Ascending aorta (tissue), 2 donors: Measurements from ENCODE around the gene CDC123. TPM values are rescaled to one million over a fixed set of nuclear protein-coding genes. Genes with fewer than 3 reads are reported as not detected.

Experiments
- DNase-seq, 2 donors: peaks; one replicate each; pipeline ENCODE4 v3.0.0-alpha.2; 2019; ENCODE audit warnings: low spot score in 2 of 2
- H3K27ac ChIP-seq, 2 donors: fragments of 200-600 bp; sonication (generic); one replicate each; pipeline ENCODE4 v1.5.1; 2016 to 2017; ENCODE audit warnings: mild to moderate bottlenecking in 1 of 2
- H3K27me3 ChIP-seq: fragments of 200-600 bp; sonication (generic); one replicate; pipeline ENCODE4 v1.5.1; 2017
- H3K36me3 ChIP-seq, 2 donors: fragments of 200-600 bp; sonication (generic); one replicate each; pipeline ENCODE4 v1.5.1; 2016
- H3K4me1 ChIP-seq, 2 donors: fragments of 200-600 bp; sonication (generic); one replicate each; pipeline ENCODE4 v1.5.1; 2016 to 2017; ENCODE audit warnings: mild to moderate bottlenecking in 1 of 2
- H3K4me3 ChIP-seq, 2 donors: fragments of 200-600 bp; sonication (generic); one replicate each; pipeline ENCODE4 v1.5.1; 2016 to 2017; ENCODE audit warnings: mild to moderate bottlenecking in 1 of 2
- H3K9me3 ChIP-seq, 2 donors: fragments of 200-600 bp; sonication (generic); one replicate each; pipeline ENCODE4 v1.5.1; 2016
- intact Hi-C: fragments of 100-400 bp; cut with DNase I; formaldehyde crosslinking; loops from one replicate; pipeline ENCODE4 v1.15.1; 2023
- total RNA-seq: library from RNA; depleted of rRNA; stranded (reverse); fragments of >200 nt; gene quantifications from one replicate; pipeline ENCODE4 v1.1.0, GENCODE V29; 2016
- TF ChIP-seq, protein P1 (sequence below), 3 experiments: fragments of 200-600 bp in 2 of 3; fragments of 450-650 bp in 1 of 3; sonication (generic) in 2 of 3; IDR thresholded peaks; one replicate each; pipeline ENCODE4 v1.5.1; 2016 to 2019; ENCODE audit warnings: antibody characterized with exemption in 3 of 3, mild to moderate bottlenecking in 1 of 3, moderate library complexity in 1 of 3

The CDC123 gene
- total RNA-seq, 1 donor from 2014 or later: 33.2 TPM

GRCh38 chr10:12177642-12178041 lies 18.3 kb upstream of the CDC123 start:
- no peaks in the 10 kb centered on the region for H3K27me3 ChIP-seq
- peaks cover 49 to 84% of the 10 kb centered on the region in 2 donors for H3K36me3 ChIP-seq
- no peaks in the 10 kb centered on the region for H3K4me1 ChIP-seq
- no peak overlapping the region for H3K27ac ChIP-seq
- TF ChIP-seq, protein P1, sequence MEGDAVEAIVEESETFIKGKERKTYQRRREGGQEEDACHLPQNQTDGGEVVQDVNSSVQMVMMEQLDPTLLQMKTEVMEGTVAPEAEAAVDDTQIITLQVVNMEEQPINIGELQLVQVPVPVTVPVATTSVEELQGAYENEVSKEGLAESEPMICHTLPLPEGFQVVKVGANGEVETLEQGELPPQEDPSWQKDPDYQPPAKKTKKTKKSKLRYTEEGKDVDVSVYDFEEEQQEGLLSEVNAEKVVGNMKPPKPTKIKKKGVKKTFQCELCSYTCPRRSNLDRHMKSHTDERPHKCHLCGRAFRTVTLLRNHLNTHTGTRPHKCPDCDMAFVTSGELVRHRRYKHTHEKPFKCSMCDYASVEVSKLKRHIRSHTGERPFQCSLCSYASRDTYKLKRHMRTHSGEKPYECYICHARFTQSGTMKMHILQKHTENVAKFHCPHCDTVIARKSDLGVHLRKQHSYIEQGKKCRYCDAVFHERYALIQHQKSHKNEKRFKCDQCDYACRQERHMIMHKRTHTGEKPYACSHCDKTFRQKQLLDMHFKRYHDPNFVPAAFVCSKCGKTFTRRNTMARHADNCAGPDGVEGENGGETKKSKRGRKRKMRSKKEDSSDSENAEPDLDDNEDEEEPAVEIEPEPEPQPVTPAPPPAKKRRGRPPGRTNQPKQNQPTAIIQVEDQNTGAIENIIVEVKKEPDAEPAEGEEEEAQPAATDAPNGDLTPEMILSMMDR (IDR thresholded peaks at IDR 0.05): no peak
- no peak overlapping the region for H3K4me3 ChIP-seq
- intact Hi-C loops: no loop called here
- no peak for DNase-seq
- H3K9me3 ChIP-seq: no peaks in the 10 kb centered on the region

- Histone ChIP-seq H3K36me3 (peaks cover 32 to 73% of the 10 kb centered on the region in 2 donors), H3K4me1 (no peaks in the 10 kb centered on the region), H3K4me3 (no peak overlapping the region), H3K27ac (no peak overlapping the region), H3K9me3 (no peaks in the 10 kb centered on the region), H3K27me3 (no peaks in the 10 kb centered on the region)
- DNase-seq: no peak
- TF ChIP-seq, protein P1 (IDR thresholded peaks at IDR 0.05): no peak
- intact Hi-C loops: no loop called here
Measured at GRCh38 chr10:12179606-12180170, 16.3 kb upstream of the CDC123 start.

- Histone ChIP-seq H3K4me3 (no peak overlapping the region), H3K27me3 (no peaks in the 10 kb centered on the region), H3K36me3 (peaks cover 31 to 73% of the 10 kb centered on the region in 2 donors), H3K4me1 (no peaks in the 10 kb centered on the region), H3K9me3 (no peaks in the 10 kb centered on the region), H3K27ac (no peak overlapping the region)
- intact Hi-C loops: no loop called here
- TF ChIP-seq, protein P1 (IDR thresholded peaks at IDR 0.05): no peak
- no peak for DNase-seq
Measured at GRCh38 chr10:12180221-12180974, 15.6 kb upstream of the CDC123 start.

GRCh38 chr10:12181065-12181775 lies 14.8 kb upstream of the CDC123 start:
- Histone ChIP-seq H3K4me3 (no peak overlapping the region), H3K27ac (no peak overlapping the region), H3K4me1 (no peaks in the 10 kb centered on the region), H3K36me3 (peaks cover 37 to 70% of the 10 kb centered on the region in 2 donors), H3K9me3 (no peaks in the 10 kb centered on the region), H3K27me3 (no peaks in the 10 kb centered on the region)
- TF ChIP-seq, protein P1 (IDR thresholded peaks at IDR 0.05): no peak
- DNase-seq: no peak
- intact Hi-C loops: no loop called here

DNA sequence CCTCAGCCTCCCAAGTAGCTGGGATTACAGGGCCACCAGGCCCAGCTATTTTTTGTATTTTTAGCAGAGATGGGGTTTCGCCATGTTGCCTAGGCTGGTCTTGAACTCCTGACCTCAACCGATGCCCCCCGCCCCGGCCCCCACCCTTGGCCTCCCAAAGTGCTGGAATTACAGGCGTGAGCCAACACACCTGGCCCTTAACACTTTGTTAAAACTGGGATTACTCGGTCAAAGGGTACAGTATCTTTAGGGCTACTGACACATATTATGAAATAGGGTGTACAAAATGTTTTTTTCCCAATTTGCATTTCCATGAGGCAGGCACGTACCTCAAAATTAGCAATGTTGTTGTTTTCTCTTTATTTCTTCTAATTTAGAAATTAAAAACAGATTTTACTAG lies 11.8 kb upstream of the CDC123 start:
- TF ChIP-seq, protein P1 (IDR thresholded peaks at IDR 0.05): no peak

More for the DNA sequence above, 11.8 kb upstream of the CDC123 start:
- intact Hi-C loops: no loop called here
- DNase-seq: no peak
- Histone ChIP-seq H3K9me3 (no peaks in the 10 kb centered on the region), H3K4me3 (no peak overlapping the region), H3K27ac (no peak overlapping the region), H3K4me1 (no peaks in the 10 kb centered on the region), H3K27me3 (no peaks in the 10 kb centered on the region), H3K36me3 (peaks cover 15 to 41% of the 10 kb centered on the region in 2 donors)
